GM12864 (cell line): ENCODE measurements around the gene QDPR.

Experiments used
- DNase-seq: peaks from one replicate; pipeline ENCODE4 v3.0.0-alpha.2; 2011; ENCODE audit warnings: low read depth
- H3K4me3 ChIP-seq: 2 replicates; pipeline ENCODE4 v1.5.1; 2011; ENCODE audit warnings: mild to moderate bottlenecking, low read depth, low read length, control low read depth
- CTCF ChIP-seq: IDR thresholded peaks from 2 replicates; pipeline ENCODE4 v1.5.1; 2011; ENCODE audit warnings: low read depth, mild to moderate bottlenecking, moderate library complexity, low read length, control low read depth, inconsistent platforms; ENCODE audit errors: missing control alignments

QDPR gene

DNA sequence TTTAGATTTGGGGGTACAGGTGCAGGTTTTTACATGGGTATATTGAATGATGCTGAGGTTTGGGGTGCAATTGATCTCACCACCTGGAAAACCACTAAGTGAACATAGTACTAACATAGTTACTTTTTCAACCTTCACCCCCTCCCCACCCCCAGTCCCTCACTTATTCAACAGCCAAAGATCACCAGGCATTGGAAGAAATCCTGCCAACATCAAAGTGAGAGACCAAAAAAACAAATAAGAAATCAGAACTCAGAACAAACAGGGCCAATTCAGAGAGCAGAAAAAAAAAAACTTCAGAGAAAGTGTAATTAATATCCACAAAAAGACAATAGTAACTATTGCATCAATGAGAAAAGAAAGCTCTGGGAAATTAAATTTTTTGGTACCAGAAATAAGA is 44.6 kb upstream of the QDPR start:
- H3K4me3 ChIP-seq = no peak overlapping the region
- no peak for TF ChIP-seq CTCF
- no peak for DNase-seq

DNA sequence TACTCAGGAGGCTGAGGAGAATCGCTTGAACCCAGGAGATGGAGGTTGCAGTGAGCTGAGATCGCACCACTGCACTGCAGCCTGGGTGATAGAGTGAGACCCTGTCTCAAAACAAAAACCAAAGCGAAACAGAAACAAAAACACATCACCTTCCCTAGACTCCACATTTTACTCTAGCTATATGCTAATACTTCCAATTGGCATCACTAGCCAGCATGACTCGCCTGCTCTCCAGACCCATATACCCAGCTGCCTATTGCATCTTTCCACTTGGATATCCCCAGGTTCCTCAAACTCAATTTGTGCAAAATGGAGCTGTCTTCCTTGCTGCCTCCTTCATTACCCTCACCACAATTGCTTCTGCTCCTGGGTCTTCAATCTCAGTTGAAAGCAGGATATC is 42.7 kb upstream of the QDPR start:
- DNase-seq = no peak
- TF ChIP-seq CTCF = no peak
- no peak overlapping the region for H3K4me3 ChIP-seq

DNA sequence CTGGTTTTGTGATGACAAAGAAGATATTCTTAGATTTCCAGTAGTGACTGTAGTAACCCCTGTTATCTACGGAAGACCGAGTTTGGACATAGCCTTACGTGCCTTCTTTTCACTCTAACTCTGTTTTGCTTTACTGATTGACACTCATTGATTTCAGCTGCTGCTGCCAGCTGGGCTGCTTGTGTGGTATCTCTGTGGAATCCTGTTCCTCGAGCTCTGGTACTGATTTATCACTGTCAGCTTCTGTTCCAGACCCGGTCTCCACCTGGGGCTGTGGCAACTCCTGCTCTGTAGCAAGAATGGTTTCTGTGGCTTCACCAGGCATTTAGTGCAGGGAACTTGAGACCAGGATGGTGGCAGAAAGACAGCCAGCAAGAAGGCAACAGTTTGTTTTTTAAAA is 40.5 kb upstream of the QDPR start:
- H3K4me3 ChIP-seq = no peak overlapping the region
- no peak for TF ChIP-seq CTCF
- no peak for DNase-seq

- no peak overlapping the region for H3K4me3 ChIP-seq
- no peak for DNase-seq
- TF ChIP-seq CTCF = no peak
Measured at GRCh38 chr4:17550549-17550948, 38.7 kb upstream of the QDPR start.

- no peak overlapping the region for H3K4me3 ChIP-seq
- TF ChIP-seq CTCF = no peak
Measured at GRCh38 chr4:17546678-17547077, 34.8 kb upstream of the QDPR start.

GRCh38 chr4:17546222-17546621 is 34.3 kb upstream of the QDPR start:
- TF ChIP-seq CTCF = no peak
- no peak overlapping the region for H3K4me3 ChIP-seq
- DNase-seq = no peak

More at GRCh38 chr4:17546678-17547077, 34.8 kb upstream of the QDPR start:
- DNase-seq = no peak

DNA sequence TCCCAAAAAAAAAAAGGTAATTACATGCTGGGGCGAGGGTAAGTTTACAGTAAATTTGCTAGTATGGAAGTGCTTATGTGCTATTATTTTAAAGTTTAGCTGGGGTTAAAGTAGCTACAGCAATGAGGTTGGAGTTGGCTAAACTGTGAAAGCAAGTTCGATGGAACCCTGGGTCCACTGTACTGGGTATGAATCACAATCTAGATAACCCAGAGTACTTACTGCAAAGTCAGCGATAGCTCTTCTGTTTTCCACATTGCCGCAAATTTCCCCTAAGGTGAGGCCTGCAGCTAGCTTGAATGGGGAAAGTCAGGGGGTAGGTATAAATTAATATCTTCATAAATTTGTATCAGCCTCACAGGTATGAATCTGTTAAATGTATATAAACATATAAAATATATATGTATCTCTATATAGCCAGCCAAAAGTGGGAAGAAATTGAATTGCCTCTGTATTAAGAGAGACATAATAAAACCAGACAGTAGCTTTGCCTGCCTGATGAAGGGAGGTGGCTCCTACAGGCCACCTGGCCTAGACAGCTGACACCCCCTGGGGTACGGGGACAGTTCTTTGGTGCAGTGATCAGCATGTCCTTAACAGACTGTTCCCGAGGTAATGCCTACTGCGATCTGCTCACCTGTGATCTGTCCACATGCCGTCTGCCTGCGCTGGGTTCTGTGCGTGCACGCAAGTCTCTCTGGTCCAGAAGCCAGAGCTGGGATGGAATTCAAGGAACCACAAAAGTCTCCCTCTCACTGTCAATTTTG is 33.7 kb upstream of the QDPR start:
- no peak overlapping the region for H3K4me3 ChIP-seq
- TF ChIP-seq CTCF = no peak
- no peak for DNase-seq
